ENCODE measurements around the gene IGDCC3. TPM values are rescaled to one million over a fixed set of nuclear protein-coding genes. Genes with fewer than 3 reads are reported as not detected.

IGDCC3 gene
- total and polyA plus RNA-seq, 2 donors (not counting 1 experiment from before 2014, with no cell fraction given), result not detected

GRCh38 chr15:65400760-65401610 is 23.2 kb upstream of the IGDCC3 start:
- Histone ChIP-seq H3K79me2 (ENCODE audit: control insufficient read depth, insufficient read depth, low read length) (no peaks in the 10 kb centered on the region), H3K9ac (ENCODE audit: low read length) (no peak overlapping the region), H3K4me3 (ENCODE audit: control extremely low read depth in 1 of 5, extremely low read depth in 1 of 5, insufficient read depth in 1 of 5, low read depth in 2 of 5, low read length in 4 of 5) (no peak overlapping the region), H3K4me1 (ENCODE audit: control insufficient read depth in 2 of 2, insufficient read depth in 2 of 2, low read length in 2 of 2) (peaks cover 7 to 10% of the 10 kb centered on the region in 2 donors), H3K27me3 (replicated peaks in 1 of 4; ENCODE audit: control extremely low read depth in 1 of 4, control insufficient read depth in 3 of 4, insufficient read depth in 4 of 4, low read length in 3 of 4) (peaks cover 0 to 22% (median 19%) of the 10 kb centered on the region in 4 experiments), H3K9me3 (ENCODE audit: control extremely low read depth in 1 of 3, control insufficient read depth in 2 of 3, insufficient read depth in 1 of 3, low read length in 2 of 3) (no peaks in the 10 kb centered on the region), H3K27ac (ENCODE audit: low read length in 2 of 2) (no peak overlapping the region), H3K4me2 (replicated peaks; ENCODE audit: low read depth, low read length, poor library complexity, severe bottlenecking) (no peak overlapping the region), H3K36me3 (replicated peaks in 1 of 2; ENCODE audit: control extremely low read depth in 1 of 2, control insufficient read depth in 1 of 2, extremely low read depth in 1 of 2, insufficient read depth in 2 of 2, low read length in 1 of 2) (no peaks in the 10 kb centered on the region), H2AFZ (ENCODE audit: insufficient read depth, low read depth, low read length, poor library complexity, severe bottlenecking) (no peak overlapping the region), H4K20me1 (ENCODE audit: control insufficient read depth, insufficient read depth, low read length, poor library complexity, severe bottlenecking) (no peaks in the 10 kb centered on the region)
- no peak overlapping the region for H3K27ac Mint-ChIP-seq
- H3K27me3 Mint-ChIP-seq, result peaks cover 47% of the 10 kb centered on the region
- ChIA-PET CTCF (interaction anchor here (1.3 to 1.9 kb wide), 4 partner anchors 9 to 81 kb away, joined by 5 to 15 read pairs (median 10); no protein-coding TSS in a partner anchor), POLR2A (no interaction called here)
- no peak for TF ChIP-seq EZH2 (IDR thresholded peaks at IDR 0.05; ENCODE audit: borderline replicate concordance, insufficient read depth, low read depth, low read length, poor library complexity, severe bottlenecking)
- TF ChIP-seq CTCF (IDR thresholded peaks at IDR 0.05), result peak; percentile 64
- DNase-seq (peak; percentile 54), ATAC-seq (ENCODE audit: low read depth) (peak; percentile 58)
- H3K9me3 Mint-ChIP-seq (ENCODE audit: insufficient read depth), result no peaks in the 10 kb centered on the region
- intact Hi-C loops (cut with micrococcal nuclease), result loop anchor here (1.0 kb wide), 1 partner anchor 82 kb away; no protein-coding TSS in a partner anchor
- H3K4me3 Mint-ChIP-seq, result no peak overlapping the region
- 29% methylated on average over 11 of the region's 11 CpGs for WGBS (ENCODE audit: insufficient coverage)
- peaks cover 8% of the 10 kb centered on the region for H3K4me1 Mint-ChIP-seq

GRCh38 chr15:65399997-65400396 is 22.2 kb upstream of the IGDCC3 start:
- no peak overlapping the region for H3K27ac Mint-ChIP-seq
- intact Hi-C loops (cut with micrococcal nuclease), result loop anchor here (1.0 kb wide), 1 partner anchor 81 kb away; no protein-coding TSS in a partner anchor
- no peak overlapping the region for H3K4me2 ChIP-seq (replicated peaks; ENCODE audit: low read depth, low read length, poor library complexity, severe bottlenecking)

More at GRCh38 chr15:65399997-65400396, 22.2 kb upstream of the IGDCC3 start:
- Histone ChIP-seq H3K36me3 (replicated peaks in 1 of 2; ENCODE audit: control extremely low read depth in 1 of 2, control insufficient read depth in 1 of 2, extremely low read depth in 1 of 2, insufficient read depth in 2 of 2, low read length in 1 of 2) (no peaks in the 10 kb centered on the region), H3K9ac (ENCODE audit: low read length) (no peak overlapping the region), H2AFZ (ENCODE audit: insufficient read depth, low read depth, low read length, poor library complexity, severe bottlenecking) (no peak overlapping the region), H3K4me1 (ENCODE audit: control insufficient read depth in 2 of 2, insufficient read depth in 2 of 2, low read length in 2 of 2) (peaks cover 11 to 17% of the 10 kb centered on the region in 2 donors), H3K27me3 (replicated peaks in 1 of 4; ENCODE audit: control extremely low read depth in 1 of 4, control insufficient read depth in 3 of 4, insufficient read depth in 4 of 4, low read length in 3 of 4) (peaks cover 0 to 30% (median 25%) of the 10 kb centered on the region in 4 experiments), H3K9me3 (ENCODE audit: control extremely low read depth in 1 of 3, control insufficient read depth in 2 of 3, insufficient read depth in 1 of 3, low read length in 2 of 3) (no peaks in the 10 kb centered on the region), H4K20me1 (ENCODE audit: control insufficient read depth, insufficient read depth, low read length, poor library complexity, severe bottlenecking) (no peaks in the 10 kb centered on the region), H3K27ac (ENCODE audit: low read length in 2 of 2) (no peak overlapping the region), H3K4me3 (ENCODE audit: control extremely low read depth in 1 of 5, extremely low read depth in 1 of 5, insufficient read depth in 1 of 5, low read depth in 2 of 5, low read length in 4 of 5) (no peak overlapping the region), H3K79me2 (ENCODE audit: control insufficient read depth, insufficient read depth, low read length) (no peaks in the 10 kb centered on the region)
- Mint-ChIP-seq H3K27me3 (peaks cover 48% of the 10 kb centered on the region), H3K9me3 (ENCODE audit: insufficient read depth) (no peaks in the 10 kb centered on the region), H3K4me3 (no peak overlapping the region), H3K4me1 (peaks cover 8% of the 10 kb centered on the region)
- 69% methylated on average over 2 of the region's 2 CpGs for WGBS (ENCODE audit: insufficient coverage)
- CTCF ChIA-PET, result interaction anchor here (0.5 to 1.9 kb wide), 5 partner anchors 9 to 127 kb away, joined by 3 to 15 read pairs (median 7); no protein-coding TSS in a partner anchor
- POLR2A ChIA-PET, result no interaction called here
- no peak for DNase-seq
- ATAC-seq (ENCODE audit: low read depth), result no peak
- TF ChIP-seq CTCF (IDR thresholded peaks at IDR 0.05) (no peak), EZH2 (IDR thresholded peaks at IDR 0.05; ENCODE audit: borderline replicate concordance, insufficient read depth, low read depth, low read length, poor library complexity, severe bottlenecking) (no peak)
